LHCN-M2 (cell line): ENCODE results near the gene DNAAF5. TPM values are rescaled to one million over a fixed set of nuclear protein-coding genes. Genes with fewer than 3 reads are reported as not detected.

Experiments used
- DNase-seq: peaks from one replicate; pipeline ENCODE4 v3.0.0-alpha.2; 2012; ENCODE audit warnings: low read depth
- polyA plus RNA-seq: library from polyadenylated mRNA; unstranded; fragments of >200 nt; gene quantifications from one replicate; pipeline ENCODE4 v1.2.1, GENCODE V29; 2012; ENCODE audit warnings: missing spikeins
- total RNA-seq: library from RNA; depleted of rRNA; stranded (reverse); fragments of >200 nt; gene quantifications from 2 replicates; pipeline ENCODE4 v1.2.3, GENCODE V29; 2014; rRNA removed

Gene DNAAF5
- 55.9 and 68.0 TPM in 2 replicates for total RNA-seq
- 26.4 TPM for polyA plus RNA-seq

- DNase-seq: peak; percentile 88
These were observed at the start of gene DNAAF5 for GRCh38 chr7:726084-726853. DNAAF5 (plus strand) TSS chr7:726699; CDS start chr7:726721, 22 bp downstream.

- DNase-seq: no peak
These were observed 49.5 kb upstream of the DNAAF5 start for GRCh38 chr7:676972-677385.

GRCh38 chr7:680411-681127 lies 45.9 kb upstream of the DNAAF5 start:
- no peak for DNase-seq

GRCh38 chr7:681551-682307 lies 44.8 kb upstream of the DNAAF5 start:
- DNase-seq: no peak

GRCh38 chr7:682810-683209 lies 43.7 kb upstream of the DNAAF5 start:
- DNase-seq: no peak

- DNase-seq: no peak
These were observed 42.8 kb upstream of the DNAAF5 start for GRCh38 chr7:683526-684205.

GRCh38 chr7:684416-684815 lies 42.1 kb upstream of the DNAAF5 start:
- DNase-seq: no peak

GRCh38 chr7:685540-685939 lies 41.0 kb upstream of the DNAAF5 start:
- DNase-seq: no peak

- no peak for DNase-seq
These were observed 35.8 kb upstream of the DNAAF5 start for GRCh38 chr7:690478-691360.

GRCh38 chr7:691361-692045 lies 35.0 kb upstream of the DNAAF5 start:
- DNase-seq: no peak

- DNase-seq: no peak
These were observed 33.2 kb upstream of the DNAAF5 start for GRCh38 chr7:693280-693679.

GRCh38 chr7:696426-696811 lies 30.1 kb upstream of the DNAAF5 start:
- no peak for DNase-seq

GRCh38 chr7:696812-697551 lies 29.5 kb upstream of the DNAAF5 start:
- no peak for DNase-seq

- no peak for DNase-seq
These were observed 27.7 kb upstream of the DNAAF5 start for GRCh38 chr7:698515-699475.

- no peak for DNase-seq
These were observed 26.9 kb upstream of the DNAAF5 start for GRCh38 chr7:699476-700170.

- DNase-seq: no peak
These were observed 25.3 kb upstream of the DNAAF5 start for GRCh38 chr7:701086-701671.

- no peak for DNase-seq
These were observed 23.4 kb upstream of the DNAAF5 start for GRCh38 chr7:703049-703448.
